Right renal pelvis (tissue), 4 donors: Measurements from ENCODE around the gene DPM3. TPM values are rescaled to one million over a fixed set of nuclear protein-coding genes. Genes with fewer than 3 reads are reported as not detected.
"Not testable (repeated sequence)": the region's sequence is repeated elsewhere in the genome, so short reads cannot be mapped to it uniquely, and the experiment has no call there.

Experiments
- DNase-seq, 4 donors: peaks; one replicate each; pipeline ENCODE4 v3.0.0-alpha.2; 2013; ENCODE audit warnings: low read depth in 4 of 4, low spot score in 3 of 4, missing footprints in 1 of 4
- polyA plus RNA-seq, 4 donors: library from polyadenylated mRNA; unstranded; fragments of 120-200 nt; gene quantifications; one replicate each; pipeline ENCODE4 v1.2.1, GENCODE V29; 2013; ENCODE audit not compliant: insufficient read length in 4 of 4

DPM3 gene
- polyA plus RNA-seq, 4 donors = 31.8 to 57.2 (median 36.6) TPM

GRCh38 chr1:155162631-155163030, 22.3 kb upstream of the DPM3 start:
- not testable (repeated sequence) for DNase-seq

GRCh38 chr1:155160128-155160527, 19.8 kb upstream of the DPM3 start:
- DNase-seq = no peak

- no peak for DNase-seq
These were observed 18.7 kb upstream of the DPM3 start for GRCh38 chr1:155158991-155159390.

GRCh38 chr1:155155996-155156643, 15.8 kb upstream of the DPM3 start:
- DNase-seq = not testable (repeated sequence)

GRCh38 chr1:155145491-155145890, 5.2 kb upstream of the DPM3 start:
- DNase-seq = no peak

- no peak for DNase-seq
These were observed 1.4 kb upstream of the DPM3 start for GRCh38 chr1:155141749-155142148.

GRCh38 chr1:155140630-155140953, 261 bp upstream of the DPM3 start:
- no peak for DNase-seq

GRCh38 chr1:155137154-155137949, 3.0 kb downstream of the DPM3 start:
- no peak for DNase-seq

GRCh38 chr1:155136748-155137147, 3.6 kb downstream of the DPM3 start:
- no peak for DNase-seq

- DNase-seq = peak in 3 of 4 donors; percentile 85 to 92 (median 89)
These were observed 4.8 kb downstream of the DPM3 start, which contains the start of gene SLC50A1 for GRCh38 chr1:155135415-155136028. Gene SLC50A1, plus strand, starts transcription at chr1:155135852. Its CDS starts 60 bp downstream, at chr1:155135912.

GRCh38 chr1:155134880-155135414, 5.4 kb downstream of the DPM3 start:
- DNase-seq = peak in 1 of 4 donors; percentile 60

GRCh38 chr1:155134322-155134721, 6.0 kb downstream of the DPM3 start:
- DNase-seq = no peak

GRCh38 chr1:155133799-155134281, 6.5 kb downstream of the DPM3 start:
- DNase-seq = no peak

GRCh38 chr1:155131856-155132255, 8.5 kb downstream of the DPM3 start:
- DNase-seq = no peak

GRCh38 chr1:155131285-155131684, 9.0 kb downstream of the DPM3 start:
- no peak for DNase-seq

GRCh38 chr1:155130272-155131006, 9.9 kb downstream of the DPM3 start:
- peak in 1 of 4 donors; percentile 22 for DNase-seq

GRCh38 chr1:155128755-155129473, 11.4 kb downstream of the DPM3 start:
- peak in 1 of 4 donors; percentile 45 for DNase-seq

- DNase-seq = no peak
These were observed 12.2 kb downstream of the DPM3 start for GRCh38 chr1:155127967-155128754.
